ENCODE results near the gene MAPKAP1. TPM values are rescaled to one million over a fixed set of nuclear protein-coding genes. Genes with fewer than 3 reads are reported as not detected.

Gene MAPKAP1
- total and polyA plus RNA-seq, 9 of the 15 experiments (the other 6 are each of a cell fraction or from before 2014, with no cell fraction given): 2.6 to 82.1 (median 61.1) TPM

DNA sequence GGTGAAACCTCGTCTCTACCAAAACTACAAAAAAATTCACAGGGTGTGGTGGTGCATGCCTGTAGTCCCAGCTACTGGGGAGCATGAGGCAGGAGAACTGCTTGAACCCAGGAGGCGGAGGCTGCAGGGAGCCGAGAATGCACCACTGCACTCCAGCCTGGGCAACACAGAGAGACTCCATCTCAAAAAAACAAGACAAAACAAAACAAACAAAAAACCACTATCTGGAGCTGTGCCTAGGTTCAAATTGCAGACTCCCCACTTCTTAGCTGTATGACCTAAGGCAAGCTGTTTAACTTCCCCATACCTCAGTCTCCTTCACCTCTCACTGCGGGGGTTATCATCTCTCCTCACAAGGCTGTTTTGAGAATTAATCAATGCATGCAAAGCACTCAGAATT, 68.0 kb downstream of the MAPKAP1 start (continued):
- TF ChIP-seq SUPT5H (IDR thresholded peaks at IDR 0.05) (no peak), BACH1 (tag; IDR thresholded peaks at IDR 0.05) (no peak), STAT6 (CRISPR knock-in tag; IDR thresholded peaks at IDR 0.05) (no peak), RAD21 (CRISPR knock-in tag; conservative IDR thresholded peaks at IDR 0.05 in 1 of 2, IDR thresholded peaks at IDR 0.05 in 1 of 2) (no peak), SMARCB1 (IDR thresholded peaks at IDR 0.05; ENCODE audit: insufficient read length, low read depth) (no peak), ARID4B (CRISPR knock-in tag; IDR thresholded peaks at IDR 0.05) (no peak), TEAD4 (IDR thresholded peaks at IDR 0.05; ENCODE audit: low read length) (no peak), TEAD4 (CRISPR knock-in tag; IDR thresholded peaks at IDR 0.05; ENCODE audit: borderline replicate concordance) (no peak)
- TF ChIP-seq, protein P1, sequence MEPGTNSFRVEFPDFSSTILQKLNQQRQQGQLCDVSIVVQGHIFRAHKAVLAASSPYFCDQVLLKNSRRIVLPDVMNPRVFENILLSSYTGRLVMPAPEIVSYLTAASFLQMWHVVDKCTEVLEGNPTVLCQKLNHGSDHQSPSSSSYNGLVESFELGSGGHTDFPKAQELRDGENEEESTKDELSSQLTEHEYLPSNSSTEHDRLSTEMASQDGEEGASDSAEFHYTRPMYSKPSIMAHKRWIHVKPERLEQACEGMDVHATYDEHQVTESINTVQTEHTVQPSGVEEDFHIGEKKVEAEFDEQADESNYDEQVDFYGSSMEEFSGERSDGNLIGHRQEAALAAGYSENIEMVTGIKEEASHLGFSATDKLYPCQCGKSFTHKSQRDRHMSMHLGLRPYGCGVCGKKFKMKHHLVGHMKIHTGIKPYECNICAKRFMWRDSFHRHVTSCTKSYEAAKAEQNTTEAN (CRISPR knock-in tag; IDR thresholded peaks at IDR 0.05): no peak
- TF ChIP-seq, protein P2, sequence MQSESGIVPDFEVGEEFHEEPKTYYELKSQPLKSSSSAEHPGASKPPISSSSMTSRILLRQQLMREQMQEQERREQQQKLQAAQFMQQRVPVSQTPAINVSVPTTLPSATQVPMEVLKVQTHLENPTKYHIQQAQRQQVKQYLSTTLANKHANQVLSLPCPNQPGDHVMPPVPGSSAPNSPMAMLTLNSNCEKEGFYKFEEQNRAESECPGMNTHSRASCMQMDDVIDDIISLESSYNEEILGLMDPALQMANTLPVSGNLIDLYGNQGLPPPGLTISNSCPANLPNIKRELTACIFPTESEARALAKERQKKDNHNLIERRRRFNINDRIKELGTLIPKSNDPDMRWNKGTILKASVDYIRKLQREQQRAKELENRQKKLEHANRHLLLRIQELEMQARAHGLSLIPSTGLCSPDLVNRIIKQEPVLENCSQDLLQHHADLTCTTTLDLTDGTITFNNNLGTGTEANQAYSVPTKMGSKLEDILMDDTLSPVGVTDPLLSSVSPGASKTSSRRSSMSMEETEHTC (IDR thresholded peaks at IDR 0.05): no peak
- TF ChIP-seq, protein P3, sequence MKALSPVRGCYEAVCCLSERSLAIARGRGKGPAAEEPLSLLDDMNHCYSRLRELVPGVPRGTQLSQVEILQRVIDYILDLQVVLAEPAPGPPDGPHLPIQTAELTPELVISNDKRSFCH (CRISPR knock-in tag; IDR thresholded peaks at IDR 0.05): no peak
- TF ChIP-seq, protein P3 (tag; IDR thresholded peaks at IDR 0.05): no peak

Measured in K562 (cell line).